T-cell (primary cell): ENCODE results near the gene C12orf76. TPM values are rescaled to one million over a fixed set of nuclear protein-coding genes. Genes with fewer than 3 reads are reported as not detected.
"Not testable (repeated sequence)": the region's sequence is repeated elsewhere in the genome, so short reads cannot be mapped to it uniquely, and the experiment has no call there.

Experiments
- ATAC-seq, 4 experiments: fragments of 200-7000 bp in 3 of 4; fragments of 150-1000 bp in 1 of 4; cut with Tn5 transposase; replicated peaks in 1 of 4; 1 replicate in 3 of 4; 2 replicates in 1 of 4; pipeline ENCODE4 v1.10.0; 2021; ENCODE audit warnings: moderate library complexity in 3 of 4, mild to moderate bottlenecking in 2 of 4, moderate number of reproducible peaks in 1 of 4
- CTCF ChIA-PET, 2 donors: fragments of 300-600 bp; sonication (Branson Sonifier 250); formaldehyde crosslinking; loops; one replicate each; lab custom pipeline; 2022; ENCODE audit warnings: antibody characterized with exemption in 2 of 2; lab: Charles Lee
- POLR2A ChIA-PET, 2 donors: fragments of 300-600 bp; sonication (Branson Sonifier 250); formaldehyde crosslinking; loops; one replicate each; lab custom pipeline; 2022; ENCODE audit warnings: antibody characterized with exemption in 2 of 2; lab: Charles Lee
- DNase-seq, 35 experiments: peaks; one replicate each; pipeline versions ENCODE4 v3.0.0 to v3.0.0-alpha.2; 2013 to 2023
- H3K27ac ChIP-seq: one replicate; pipeline ENCODE4 v1.5.1; 2013; ENCODE audit warnings: low read length
- H3K27me3 ChIP-seq, 2 experiments: replicated peaks in 1 of 2; 1 replicate in 1 of 2; 2 replicates in 1 of 2; pipeline versions ENCODE4 v1.6.1 to v1.7.0; 2013; ENCODE audit warnings: low read length in 1 of 2, mixed read lengths in 1 of 2; ENCODE audit not compliant: control insufficient read depth in 2 of 2, insufficient read depth in 2 of 2; ENCODE audit errors: extremely low read depth in 1 of 2
- H3K36me3 ChIP-seq, 2 donors: 1 replicate in 1 of 2; 2 replicates in 1 of 2; pipeline versions ENCODE4 v1.6.1 to v1.7.0; 2013; ENCODE audit warnings: low read length in 1 of 2; ENCODE audit not compliant: control insufficient read depth in 2 of 2, insufficient read depth in 1 of 2; ENCODE audit errors: extremely low read depth in 1 of 2
- H3K4me1 ChIP-seq, 2 experiments: 1 replicate in 1 of 2; 2 replicates in 1 of 2; pipeline versions ENCODE4 v1.6.1 to v1.7.0; 2013; ENCODE audit warnings: low read length in 2 of 2, mixed read lengths in 1 of 2; ENCODE audit not compliant: insufficient read depth in 2 of 2, control insufficient read depth in 1 of 2; ENCODE audit errors: extremely low read depth in 1 of 2
- H3K4me3 ChIP-seq, 2 donors: 1 replicate in 1 of 2; 2 replicates in 1 of 2; pipeline versions ENCODE4 v1.5.1 to v1.7.0; 2013; ENCODE audit warnings: mild to moderate bottlenecking in 2 of 2, low read length in 1 of 2, moderate library complexity in 1 of 2; ENCODE audit not compliant: control insufficient read depth in 1 of 2; ENCODE audit errors: extremely low read depth in 1 of 2
- H3K9me3 ChIP-seq: 2 replicates; pipeline ENCODE4 v1.7.0; 2013
- H3K27ac Mint-ChIP-seq, 2 donors: one replicate each; pipeline ENCODE4 v1.8.0; 2020 to 2021; ENCODE audit warnings: mild to moderate bottlenecking in 2 of 2, mixed read lengths in 2 of 2
- H3K27me3 Mint-ChIP-seq, 2 donors: one replicate each; pipeline ENCODE4 v1.8.0; 2021 to 2022; ENCODE audit warnings: mixed read lengths in 2 of 2
- H3K36me3 Mint-ChIP-seq: one replicate; pipeline ENCODE4 v1.8.0; 2021; ENCODE audit warnings: mixed read lengths
- H3K4me1 Mint-ChIP-seq, 3 donors: one replicate each; pipeline ENCODE4 v1.8.0; 2020 to 2022; ENCODE audit warnings: mixed read lengths in 3 of 3, mild to moderate bottlenecking in 1 of 3
- H3K4me3 Mint-ChIP-seq, 3 donors: one replicate each; pipeline ENCODE4 v1.8.0; 2020 to 2022; ENCODE audit warnings: mild to moderate bottlenecking in 3 of 3, mixed read lengths in 3 of 3, moderate library complexity in 3 of 3
- H3K9me3 Mint-ChIP-seq, 3 donors: one replicate each; pipeline ENCODE4 v1.8.0; 2020 to 2022; ENCODE audit warnings: mixed read lengths in 3 of 3
- WGBS: methylation state at CpG from one replicate; pipeline ENCODE4 v1.1.5; 2013; ENCODE audit warnings: missing lambda C conversion rate; ENCODE audit not compliant: insufficient coverage; 5-methylcytosine and 5-hydroxymethylcytosine counted together
- total RNA-seq, 35 experiments: library from RNA in 6 of 35; stranded (reverse) in 6 of 35; fragments of 120-200 nt in 1 of 35; gene quantifications; one replicate each; pipeline versions ENCODE4 v1.2.1 to v1.2.4 and lab custom pipeline; 2013 to 2026

Gene C12orf76
- total RNA-seq, 5 donors from 2014 or later (not counting 1 experiment from before 2014, with no cell fraction given) = 13.6 to 31.0 (median 28.5) TPM

- no CpG with 5 or more reads among the region's 1 CpG for WGBS
- H3K9me3 Mint-ChIP-seq = peaks cover 0 to 4% (median 0%) of the 10 kb centered on the region in 3 donors
- Histone ChIP-seq H3K27ac (no peak overlapping the region), H3K36me3 (no peaks in the 10 kb centered on the region), H3K4me3 (no peak overlapping the region), H3K9me3 (no peaks in the 10 kb centered on the region), H3K4me1 (peaks cover 14 to 44% of the 10 kb centered on the region in 2 experiments), H3K27me3 (no peaks in the 10 kb centered on the region)
- peaks cover 44 to 53% (median 52%) of the 10 kb centered on the region in 3 donors for H3K4me1 Mint-ChIP-seq
- no peak overlapping the region for H3K4me3 Mint-ChIP-seq
- ATAC-seq (no peak), DNase-seq (no peak)
- POLR2A ChIA-PET = no interaction called here
- no peak overlapping the region for H3K27ac Mint-ChIP-seq
- H3K36me3 Mint-ChIP-seq = peaks cover 3% of the 10 kb centered on the region
- CTCF ChIA-PET = interaction anchor here in 1 of 2 donors (0.6 kb wide), 2 partner anchors 35 to 249 kb away, joined by 3 read pairs; no protein-coding TSS in a partner anchor
- H3K27me3 Mint-ChIP-seq = no peaks in the 10 kb centered on the region
Measured at GRCh38 chr12:110075880-110076279, 27.6 kb upstream of the C12orf76 start.

GRCh38 chr12:110074089-110074488 lies 25.8 kb upstream of the C12orf76 start:
- ATAC-seq = no peak
- Histone ChIP-seq H3K27ac (no peak overlapping the region), H3K36me3 (no peaks in the 10 kb centered on the region), H3K9me3 (no peaks in the 10 kb centered on the region), H3K4me3 (no peak overlapping the region), H3K4me1 (peaks cover 6 to 28% of the 10 kb centered on the region in 2 experiments), H3K27me3 (no peaks in the 10 kb centered on the region)
- H3K27me3 Mint-ChIP-seq = no peaks in the 10 kb centered on the region
- peak overlapping the region; percentile 71 to 92 for H3K27ac Mint-ChIP-seq
- H3K4me3 Mint-ChIP-seq = peak overlapping the region in 1 of 3 donors; percentile 93
- DNase-seq = no peak
- ChIA-PET POLR2A (interaction anchor here in 1 of 2 donors (0.6 kb wide), 1 partner anchor 1227 kb away, joined by 3 read pairs; no protein-coding TSS in a partner anchor), CTCF (interaction anchor here (0.5 to 0.8 kb wide), 3 partner anchors 26 to 357 kb away, joined by 3 read pairs; no protein-coding TSS in a partner anchor)
- no peaks in the 10 kb centered on the region for H3K9me3 Mint-ChIP-seq
- no peaks in the 10 kb centered on the region for H3K36me3 Mint-ChIP-seq
- peaks cover 31 to 42% (median 37%) of the 10 kb centered on the region in 3 donors for H3K4me1 Mint-ChIP-seq
- 93% methylated on average over 3 of the region's 5 CpGs for WGBS

GRCh38 chr12:110073049-110073831 lies 24.9 kb upstream of the C12orf76 start:
- peak overlapping the region; percentile 42 to 64 for H3K4me3 ChIP-seq
- Mint-ChIP-seq H3K36me3 (no peaks in the 10 kb centered on the region), H3K9me3 (no peaks in the 10 kb centered on the region), H3K27ac (peak overlapping the region; percentile 71 to 92), H3K4me3 (peak overlapping the region; percentile 81 to 93 (median 87)), H3K27me3 (no peaks in the 10 kb centered on the region), H3K4me1 (peaks cover 25 to 37% (median 31%) of the 10 kb centered on the region in 3 donors)
- DNase-seq (peak in 17 of 35 experiments; percentile 2 to 29 (median 11)), ATAC-seq (peak; percentile 70 to 80 (median 74))
- peaks cover 5 to 20% of the 10 kb centered on the region in 2 experiments for H3K4me1 ChIP-seq
- POLR2A ChIA-PET = interaction anchor here in 1 of 2 donors (0.6 kb wide), 2 partner anchors 82 to 1228 kb away, joined by 3 to 10 read pairs; no protein-coding TSS in a partner anchor
- no peaks in the 10 kb centered on the region for H3K9me3 ChIP-seq
- WGBS = 12% methylated on average over 14 of the region's 19 CpGs
- CTCF ChIA-PET = interaction anchor here (0.5 to 0.8 kb wide), 4 partner anchors 27 to 358 kb away, joined by 3 read pairs; no protein-coding TSS in a partner anchor
- no peak overlapping the region for H3K27ac ChIP-seq
- H3K36me3 ChIP-seq = no peaks in the 10 kb centered on the region
- H3K27me3 ChIP-seq = no peaks in the 10 kb centered on the region

- H3K27me3 ChIP-seq, H3K9me3 ChIP-seq, H3K27me3 Mint-ChIP-seq, POLR2A ChIA-PET, ATAC-seq, H3K27ac ChIP-seq, H3K9me3 Mint-ChIP-seq, H3K36me3 Mint-ChIP-seq, H3K36me3 ChIP-seq, DNase-seq: not testable (repeated sequence)
- H3K4me3 Mint-ChIP-seq = peak overlapping the region; percentile 81 to 93 (median 87)
- Histone ChIP-seq H3K4me3 (peak overlapping the region; percentile 42 to 64), H3K4me1 (peaks cover 5 to 19% of the 10 kb centered on the region in 2 experiments)
- no CpG with 5 or more reads among the region's 9 CpGs for WGBS
- H3K27ac Mint-ChIP-seq = peak overlapping the region in 1 of 2 donors; percentile 92
- peaks cover 25 to 37% (median 31%) of the 10 kb centered on the region in 3 donors for H3K4me1 Mint-ChIP-seq
- CTCF ChIA-PET = interaction anchor here in 1 of 2 donors (0.6 kb wide), 1 partner anchor 262 kb away, joined by 3 read pairs; no protein-coding TSS in a partner anchor
Measured at GRCh38 chr12:110072636-110073035, 24.3 kb upstream of the C12orf76 start.

- no peaks in the 10 kb centered on the region for H3K27me3 ChIP-seq
- Mint-ChIP-seq H3K9me3 (no peaks in the 10 kb centered on the region), H3K27me3 (no peaks in the 10 kb centered on the region), H3K36me3 (no peaks in the 10 kb centered on the region), H3K4me3 (peak overlapping the region; percentile 34 to 93 (median 57)), H3K4me1 (peaks cover 25 to 37% (median 29%) of the 10 kb centered on the region in 3 donors), H3K27ac (peak overlapping the region in 1 of 2 donors; percentile 52)
- POLR2A ChIA-PET = no interaction called here
- no peaks in the 10 kb centered on the region for H3K36me3 ChIP-seq
- CTCF ChIA-PET = no interaction called here
- ATAC-seq = no peak
- no CpG with 5 or more reads among the region's 3 CpGs for WGBS
- no peak overlapping the region for H3K4me3 ChIP-seq
- H3K9me3 ChIP-seq = no peaks in the 10 kb centered on the region
- no peak for DNase-seq
- no peak overlapping the region for H3K27ac ChIP-seq
- peaks cover 5 to 19% of the 10 kb centered on the region in 2 experiments for H3K4me1 ChIP-seq
Measured at GRCh38 chr12:110071967-110072366, 23.6 kb upstream of the C12orf76 start.

GRCh38 chr12:110071504-110071903 lies 23.2 kb upstream of the C12orf76 start:
- Mint-ChIP-seq H3K27me3 (no peaks in the 10 kb centered on the region), H3K4me3 (peak overlapping the region in 1 of 3 donors; percentile 93), H3K27ac (no peak overlapping the region), H3K36me3 (no peaks in the 10 kb centered on the region), H3K9me3 (no peaks in the 10 kb centered on the region), H3K4me1 (peaks cover 25 to 37% (median 29%) of the 10 kb centered on the region in 3 donors)
- DNase-seq = no peak
- POLR2A ChIA-PET = no interaction called here
- no peak overlapping the region for H3K4me3 ChIP-seq
- CTCF ChIA-PET = interaction anchor here (0.5 to 0.6 kb wide), 4 partner anchors 29 to 1590 kb away, joined by 3 to 7 read pairs (median 4); no protein-coding TSS in a partner anchor
- peaks cover 5 to 19% of the 10 kb centered on the region in 2 experiments for H3K4me1 ChIP-seq
- ATAC-seq = no peak
- H3K27ac ChIP-seq = no peak overlapping the region
- no peaks in the 10 kb centered on the region for H3K9me3 ChIP-seq
- no peaks in the 10 kb centered on the region for H3K36me3 ChIP-seq
- no peaks in the 10 kb centered on the region for H3K27me3 ChIP-seq
